GM18870 (cell line): ENCODE data around the gene FAM236A.
"Not testable (repeated sequence)": the region's sequence is repeated elsewhere in the genome, so short reads cannot be mapped to it uniquely, and the experiment has no call there.

ENCODE experiments used
- ATAC-seq: cut with Tn5 transposase; IDR thresholded peaks from one replicate; pipeline ENCODE4 v1.9.1; 2021; ENCODE audit warnings: moderate library complexity; ENCODE audit not compliant: unreplicated experiment

Gene FAM236A

DNA sequence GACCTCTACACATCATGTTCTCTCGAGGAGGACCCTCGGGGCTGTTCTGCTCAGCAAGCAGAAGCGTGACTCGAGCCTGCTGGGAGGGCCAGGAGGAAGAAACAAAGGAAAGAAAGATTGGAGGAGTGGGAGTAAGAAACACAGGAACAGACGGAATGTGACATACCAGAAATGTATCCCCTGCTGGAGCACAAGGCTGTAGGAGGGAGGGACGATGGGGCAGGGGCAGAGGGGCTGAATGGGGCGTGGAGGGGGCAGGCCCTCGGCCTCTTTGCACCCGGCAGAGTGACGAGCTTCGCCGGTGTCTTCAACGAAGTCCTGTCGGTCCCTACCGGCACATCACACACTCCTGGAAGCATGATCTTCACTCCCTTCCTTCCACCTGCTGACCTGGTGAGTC, at the start of gene FAM236A:
FAM236A (plus strand) TSS at position 301 of the 400 bp plus-strand sequence; CDS start at position 358, 57 bp downstream.
- ATAC-seq = not testable (repeated sequence)

DNA sequence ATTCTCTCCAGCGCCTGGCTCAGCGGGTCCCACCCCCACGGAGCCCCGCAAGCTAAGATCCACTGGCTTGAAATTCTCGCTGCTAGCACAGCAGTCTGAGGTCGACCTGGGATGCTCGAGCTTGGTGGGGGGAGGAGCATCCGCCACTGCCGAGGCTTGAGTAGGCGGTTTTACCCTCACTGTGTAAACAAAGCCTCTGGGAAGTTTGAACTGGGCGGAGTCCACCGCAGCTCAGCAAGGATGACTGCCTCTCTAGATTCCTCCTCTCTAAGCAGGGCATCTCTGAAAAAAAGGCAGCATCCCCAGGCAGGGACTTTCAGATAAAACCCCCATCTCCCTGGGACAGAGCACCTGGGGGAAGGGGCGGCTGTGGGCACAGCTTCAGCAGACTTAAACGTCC, 48.3 kb upstream of the FAM236A start:
- not testable (repeated sequence) for ATAC-seq

DNA sequence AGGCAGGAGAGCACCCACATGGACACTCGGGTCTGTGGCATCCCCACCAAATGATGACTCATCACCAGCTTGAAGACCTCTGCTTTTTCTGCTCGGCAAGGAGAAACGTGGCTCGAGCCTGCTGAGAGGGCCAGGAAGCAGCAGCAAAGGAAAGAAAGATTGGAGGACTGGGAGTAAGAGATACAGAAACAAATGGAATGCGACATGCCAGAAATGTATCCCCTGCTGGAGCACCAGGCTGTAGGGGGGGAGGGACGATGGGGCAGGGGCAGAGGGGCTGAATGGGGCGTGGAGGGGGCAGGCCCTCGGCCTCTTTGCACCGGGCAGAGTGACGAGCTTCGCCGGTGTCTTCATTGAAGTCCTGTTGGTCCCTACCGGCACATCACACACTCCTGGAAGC, 25.7 kb upstream of the FAM236A start, which contains the start of gene FAM236C:
FAM236C (plus strand) TSS at position 301 of the 400 bp plus-strand sequence. CDS start 100 bp downstream, outside the sequence.
- ATAC-seq = not testable (repeated sequence)

DNA sequence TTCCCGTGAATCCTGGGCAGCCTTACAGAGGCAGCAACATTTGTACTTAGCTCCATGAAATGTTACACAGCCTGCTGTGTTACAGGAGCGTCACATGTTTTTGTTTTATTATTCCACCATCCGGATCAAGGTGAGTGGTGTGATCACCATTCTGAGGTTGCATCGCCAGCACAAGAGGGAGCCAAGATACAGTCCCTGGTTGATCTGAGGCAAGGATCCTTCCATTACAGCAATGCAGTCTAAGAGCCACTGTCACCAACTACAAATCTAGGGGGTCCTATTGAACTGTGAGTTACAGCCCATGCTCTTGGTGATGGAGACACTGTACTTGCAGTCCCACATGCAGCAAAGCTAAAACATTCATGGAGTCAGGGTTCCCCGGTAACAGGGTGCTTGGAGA, 21.9 kb upstream of the FAM236A start:
- not testable (repeated sequence) for ATAC-seq

DNA sequence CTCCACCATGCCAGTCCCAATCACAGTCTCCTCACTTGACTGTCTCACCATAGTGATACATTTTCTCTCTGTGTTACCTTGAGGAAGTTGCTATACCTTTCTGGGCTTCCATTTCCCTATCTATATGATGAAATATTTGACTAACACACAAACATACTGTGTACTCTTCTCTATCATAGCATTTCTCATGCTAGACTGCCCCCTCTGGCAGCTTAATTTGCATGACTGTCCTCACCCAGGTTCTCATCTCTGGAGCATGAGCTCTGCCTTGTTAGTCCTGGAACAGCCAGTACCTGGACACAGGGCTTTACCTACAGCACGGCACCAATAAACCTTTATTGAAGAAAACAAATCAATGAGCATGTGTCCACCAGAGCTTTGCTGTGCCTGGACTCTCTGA, 5.7 kb upstream of the FAM236A start:
- ATAC-seq = not testable (repeated sequence)

DNA sequence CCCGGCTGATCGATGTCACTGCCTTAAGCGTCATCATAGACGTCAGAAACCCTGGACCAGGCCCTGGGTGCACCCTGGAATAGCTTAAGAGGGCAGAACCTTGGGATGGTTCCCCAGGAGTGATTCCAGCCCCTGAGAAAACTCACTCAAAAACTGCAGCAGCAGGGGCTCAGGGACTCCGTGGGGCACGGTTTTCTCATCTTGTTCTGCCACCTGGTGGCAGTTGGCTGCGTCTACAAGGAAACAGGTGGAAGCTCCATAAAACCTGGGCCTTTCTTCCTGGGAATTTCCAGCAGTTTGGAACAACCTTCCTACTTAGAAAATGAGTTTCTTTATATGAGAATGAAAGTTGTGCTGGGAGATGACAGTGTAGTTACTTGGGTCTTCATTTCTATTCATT, 1.6 kb upstream of the FAM236A start:
- not testable (repeated sequence) for ATAC-seq

DNA sequence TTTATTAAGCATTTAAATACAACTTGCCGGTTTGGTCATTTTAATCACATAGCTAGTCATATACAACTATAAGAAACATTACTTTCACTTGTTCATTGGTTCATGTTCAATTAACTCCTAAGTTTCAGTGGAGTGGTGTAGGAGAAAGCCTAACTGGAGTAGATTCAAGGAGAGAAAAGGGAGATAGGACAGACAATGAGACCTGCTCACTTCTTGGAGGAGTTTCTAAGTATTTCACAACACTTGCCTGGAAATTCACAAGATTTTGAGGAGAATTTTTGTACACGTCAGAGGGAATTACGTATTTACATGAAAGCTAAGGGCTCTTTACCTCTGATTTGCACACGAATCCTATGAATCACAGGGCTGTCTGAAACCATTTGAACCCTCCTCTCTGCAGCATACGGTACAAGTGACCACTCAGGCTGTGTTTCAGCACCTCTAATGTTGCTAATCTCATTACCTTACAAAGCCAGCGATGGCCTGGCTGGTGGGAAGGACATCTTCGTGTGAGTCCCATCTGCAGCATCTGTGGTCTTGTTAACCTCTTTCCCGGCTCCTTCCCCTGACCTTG, 1.0 kb upstream of the FAM236A start:
- ATAC-seq = not testable (repeated sequence)

DNA sequence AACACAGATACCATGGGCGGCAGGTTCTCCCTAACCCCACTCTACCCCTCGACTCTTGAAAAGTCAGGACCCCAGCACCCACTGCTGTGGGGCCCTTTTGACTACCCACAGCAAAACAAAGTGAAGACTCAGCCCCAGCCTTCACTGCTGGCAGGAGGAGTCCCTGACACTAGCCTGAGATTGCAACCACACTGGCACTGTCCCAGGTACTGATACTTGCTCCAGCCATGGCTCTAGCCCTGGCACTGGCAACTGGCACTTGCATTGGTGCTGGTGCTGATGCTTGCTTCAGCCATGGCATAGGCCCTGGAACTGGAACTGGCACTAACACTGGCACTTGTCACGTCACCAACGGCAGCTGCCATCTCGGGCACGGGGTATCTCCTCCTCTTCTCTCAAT, 4.3 kb downstream of the FAM236A start:
- ATAC-seq = not testable (repeated sequence)

DNA sequence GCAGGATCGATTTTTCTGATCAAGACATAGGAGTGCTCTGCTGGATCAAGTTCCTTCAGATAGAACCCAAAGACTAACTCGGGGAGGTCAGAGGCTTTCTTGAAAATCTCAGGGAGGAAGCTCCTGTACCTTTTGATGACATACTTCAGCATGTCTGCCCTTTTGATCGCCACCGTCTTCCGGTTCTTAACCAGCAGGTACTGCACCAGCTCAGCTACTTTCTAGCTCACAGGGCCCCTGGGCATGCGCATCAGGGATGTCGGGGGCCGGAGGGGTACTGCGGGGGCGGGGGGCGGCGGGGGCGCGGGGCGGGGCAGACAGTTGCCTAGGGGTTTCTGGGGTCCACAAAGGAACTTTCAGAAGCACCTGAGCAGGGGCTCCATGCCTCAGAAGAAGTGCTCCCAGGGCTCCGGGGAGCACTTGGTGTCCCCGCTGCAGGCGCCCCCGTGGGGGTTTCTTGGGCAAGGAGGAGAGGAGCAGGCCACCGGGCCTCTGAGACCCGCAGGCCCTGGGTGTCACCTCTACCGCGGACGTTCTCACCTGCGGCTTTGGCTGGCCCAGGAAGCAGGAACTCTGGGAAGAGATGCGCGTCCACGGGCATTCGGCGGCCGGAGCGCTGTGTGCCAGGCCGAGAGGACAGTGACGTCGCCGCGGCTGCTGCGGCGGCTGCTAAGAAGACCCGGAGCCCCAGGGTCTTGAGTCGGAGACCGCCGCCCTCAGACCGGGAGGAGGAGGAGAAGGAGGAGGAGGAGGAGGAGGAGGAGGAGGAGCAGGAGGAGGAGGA, 5.2 kb downstream of the FAM236A start:
- peak; percentile 63 for ATAC-seq

DNA sequence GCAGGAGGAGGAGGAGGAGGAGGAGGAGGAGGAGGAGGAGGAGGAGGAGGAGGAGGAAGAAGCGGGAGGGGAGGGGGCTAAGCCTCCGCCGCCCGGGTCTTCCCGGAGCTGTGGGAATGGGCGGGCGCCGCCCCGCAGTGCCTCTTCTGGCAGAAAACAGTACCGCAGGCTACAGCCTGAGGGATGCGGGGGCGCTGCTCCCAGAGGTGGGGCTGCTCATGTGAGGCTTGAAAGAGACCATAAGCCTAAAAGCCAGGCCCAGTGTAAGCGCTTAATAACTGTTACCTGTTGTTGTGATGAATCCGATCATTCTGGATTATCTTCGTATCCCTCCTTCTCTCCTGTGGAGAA, 5.8 kb downstream of the FAM236A start, which contains the start of gene DMRTC1:
DMRTC1 (minus strand) TSS at position 19 of the 351 bp plus-strand sequence. CDS start 68,143 bp downstream, outside the sequence.
- peak; percentile 66 for ATAC-seq

DNA sequence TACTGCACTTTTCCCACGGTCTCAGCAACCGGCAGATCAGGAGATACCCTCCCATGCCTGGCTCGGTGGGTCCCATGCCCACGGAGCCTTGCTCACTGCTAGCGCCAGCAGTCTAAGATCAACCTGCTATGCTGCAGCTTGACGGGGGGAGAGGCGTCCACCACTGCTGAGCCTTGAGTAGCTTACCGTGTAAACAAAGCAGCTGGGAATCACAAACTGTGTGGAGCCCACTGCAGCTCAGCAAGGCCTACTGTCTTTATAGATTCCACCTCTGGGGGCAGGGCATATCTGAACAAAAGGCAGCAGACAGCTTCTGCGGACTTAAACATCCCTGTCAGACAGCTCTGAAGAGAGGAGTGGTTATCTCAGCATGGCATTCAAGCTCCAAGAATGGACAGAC, 22.0 kb downstream of the FAM236A start:
- not testable (repeated sequence) for ATAC-seq

DNA sequence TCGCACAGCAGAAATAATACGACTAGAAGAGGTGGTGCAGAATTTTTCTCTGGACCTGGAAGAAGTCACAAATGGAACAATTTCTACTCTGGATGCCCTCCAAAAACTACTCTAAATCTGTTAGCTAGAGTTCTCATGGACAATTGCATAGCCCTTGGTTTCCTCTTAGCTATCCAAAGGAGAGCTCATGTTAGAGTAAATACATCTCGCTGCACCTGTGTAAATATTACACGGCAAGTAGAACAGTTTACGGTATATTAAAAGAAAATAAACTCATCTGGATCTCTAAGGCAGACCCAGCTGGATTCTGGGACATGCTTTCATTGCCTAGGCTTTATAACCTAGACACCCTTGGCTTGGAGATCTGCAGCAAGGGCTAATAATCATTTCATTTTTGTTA, 33.9 kb downstream of the FAM236A start:
- ATAC-seq = not testable (repeated sequence)

DNA sequence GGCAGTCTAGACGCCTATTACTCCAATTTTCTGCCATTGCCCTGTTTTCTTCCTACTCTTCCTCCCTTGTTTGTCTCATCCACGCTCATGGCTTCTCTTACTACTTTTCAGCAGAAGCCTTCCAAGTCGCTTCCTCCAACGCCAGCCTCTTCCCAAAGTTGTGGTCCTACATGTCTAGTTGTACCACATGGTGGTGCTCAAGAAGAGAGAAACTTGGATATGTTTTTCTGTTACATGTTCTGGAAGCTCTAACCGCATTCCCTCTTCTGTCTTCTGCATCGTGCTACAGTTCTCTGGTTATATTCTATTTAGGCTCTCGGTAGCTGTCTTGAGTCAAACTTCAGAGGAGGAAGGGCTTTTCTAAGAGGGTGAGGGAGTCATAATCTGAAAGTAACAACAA, 36.9 kb downstream of the FAM236A start:
- ATAC-seq = not testable (repeated sequence)

DNA sequence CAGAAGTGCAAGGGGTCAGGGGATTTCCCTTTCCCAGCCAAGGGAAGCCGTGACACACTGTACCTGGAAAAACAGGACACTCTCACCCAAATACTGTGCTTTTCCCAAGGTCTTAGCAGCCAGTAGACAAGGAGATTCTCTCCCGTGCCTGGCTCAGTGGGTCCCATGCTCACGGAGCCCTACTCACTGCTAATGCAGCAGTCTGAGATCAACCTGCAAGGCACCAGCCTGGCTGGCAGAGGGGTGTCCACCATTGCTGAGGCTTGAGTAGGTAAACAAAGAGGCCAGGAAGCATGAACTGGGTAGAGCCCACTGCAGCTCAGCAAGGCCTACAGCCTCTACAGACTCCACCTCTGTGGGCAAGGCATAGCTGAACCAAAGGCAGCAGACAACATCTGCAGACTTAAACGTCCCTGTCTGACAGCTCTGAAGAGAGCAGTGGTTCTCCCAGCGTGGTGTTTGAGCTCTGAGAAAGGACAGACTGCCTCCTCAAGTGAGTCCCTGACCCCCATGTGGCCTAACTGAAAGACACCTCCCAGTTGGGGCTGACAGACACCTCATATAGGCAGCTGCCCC, 43.0 kb downstream of the FAM236A start:
- not testable (repeated sequence) for ATAC-seq
